HG03571 (cell line): ENCODE results near the gene TFB1M.
"Not testable (repeated sequence)": the region's sequence is repeated elsewhere in the genome, so short reads cannot be mapped to it uniquely, and the experiment has no call there.

ENCODE experiments used
- ATAC-seq: cut with Tn5 transposase; IDR thresholded peaks from one replicate; pipeline ENCODE4 v1.9.1; 2021; ENCODE audit not compliant: unreplicated experiment

TFB1M gene

DNA sequence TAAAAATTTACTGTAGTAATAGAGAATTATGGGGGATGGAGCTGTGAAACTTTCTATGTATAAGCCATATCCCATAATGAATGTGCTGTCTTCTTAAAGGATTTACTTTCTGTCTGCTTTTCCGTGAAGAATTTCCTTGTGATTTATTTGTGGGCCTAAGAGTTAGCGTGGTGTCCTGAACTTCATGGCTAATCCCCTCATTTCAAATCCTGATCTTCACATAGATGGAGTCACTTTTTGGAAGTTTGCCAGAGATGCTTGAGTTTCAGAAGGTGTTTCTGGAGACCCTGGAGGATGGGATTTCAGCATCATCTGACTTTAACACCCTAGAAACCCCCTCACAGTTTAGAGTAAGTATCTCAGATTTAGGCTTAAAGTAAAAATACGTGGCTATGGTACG lies 69.8 kb downstream of the TFB1M start:
- ATAC-seq, result no peak

DNA sequence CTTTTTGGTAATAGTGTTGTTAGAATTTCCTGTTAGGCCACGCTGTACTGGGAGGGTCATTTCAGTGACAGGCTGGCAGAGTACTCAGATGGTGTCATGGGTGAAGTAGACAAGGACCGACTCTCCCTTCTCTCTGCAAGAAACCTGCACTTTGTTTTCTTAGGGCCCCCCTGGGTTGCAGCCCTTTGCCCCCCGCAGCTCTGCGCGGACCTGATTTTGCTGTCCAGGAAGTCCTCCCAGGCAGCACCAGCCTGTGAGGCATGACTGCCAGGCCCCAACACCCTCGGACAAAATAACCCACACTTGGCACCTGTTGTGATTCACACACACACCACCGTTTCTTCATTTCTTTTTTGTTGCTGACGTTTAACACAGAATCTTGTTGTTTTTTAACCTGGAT lies 72.3 kb downstream of the TFB1M start:
- ATAC-seq, result no peak

- ATAC-seq, result no peak
These were observed 73.2 kb downstream of the TFB1M start for GRCh38 chr6:155240905-155241600.

- ATAC-seq, result no peak
These were observed 76.7 kb downstream of the TFB1M start for GRCh38 chr6:155237613-155238012.

- no peak for ATAC-seq
These were observed 79.2 kb downstream of the TFB1M start for GRCh38 chr6:155235087-155235486.

- no peak for ATAC-seq
These were observed 79.6 kb downstream of the TFB1M start for GRCh38 chr6:155234687-155235086.

DNA sequence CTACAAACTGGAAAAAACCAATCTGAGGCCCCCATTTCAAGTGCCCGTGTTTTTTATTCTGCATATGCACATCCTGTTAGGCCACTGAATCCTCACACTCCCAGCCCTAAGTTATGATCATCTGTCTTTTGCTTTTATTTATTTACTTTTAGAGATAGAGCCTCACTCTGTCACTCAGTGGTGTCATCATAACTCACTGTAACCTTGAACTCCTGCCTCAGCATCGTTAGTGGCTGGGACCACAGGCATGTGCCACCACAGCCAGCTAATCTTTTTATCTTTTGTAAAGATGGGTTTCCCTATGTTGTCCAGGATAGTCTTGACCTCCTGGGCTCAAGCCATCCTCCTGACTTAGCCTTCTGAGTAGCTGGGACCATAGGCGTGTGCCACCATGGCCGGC lies 80.1 kb downstream of the TFB1M start:
- ATAC-seq, result no peak

DNA sequence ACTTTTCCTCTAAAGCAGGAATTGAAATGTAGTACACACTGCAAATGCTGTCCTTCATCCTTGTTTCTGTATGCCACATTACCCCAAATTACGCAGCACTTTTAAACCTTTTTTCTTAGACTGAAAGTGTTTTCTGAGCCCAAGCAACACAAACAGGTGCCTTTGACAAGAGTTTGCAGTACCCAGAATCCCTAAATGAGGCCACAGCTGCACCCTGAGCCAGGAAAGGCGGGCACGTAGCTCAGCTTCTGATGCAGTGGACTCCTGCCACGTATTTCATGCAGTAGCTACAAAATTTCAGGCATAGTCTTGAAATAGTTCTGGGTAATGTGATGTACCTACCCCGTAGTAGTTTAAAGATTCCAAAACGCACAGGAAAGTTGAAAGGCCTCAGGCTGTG lies 81.4 kb downstream of the TFB1M start:
- no peak for ATAC-seq

GRCh38 chr6:155230975-155231374 lies 83.3 kb downstream of the TFB1M start:
- not testable (repeated sequence) for ATAC-seq

DNA sequence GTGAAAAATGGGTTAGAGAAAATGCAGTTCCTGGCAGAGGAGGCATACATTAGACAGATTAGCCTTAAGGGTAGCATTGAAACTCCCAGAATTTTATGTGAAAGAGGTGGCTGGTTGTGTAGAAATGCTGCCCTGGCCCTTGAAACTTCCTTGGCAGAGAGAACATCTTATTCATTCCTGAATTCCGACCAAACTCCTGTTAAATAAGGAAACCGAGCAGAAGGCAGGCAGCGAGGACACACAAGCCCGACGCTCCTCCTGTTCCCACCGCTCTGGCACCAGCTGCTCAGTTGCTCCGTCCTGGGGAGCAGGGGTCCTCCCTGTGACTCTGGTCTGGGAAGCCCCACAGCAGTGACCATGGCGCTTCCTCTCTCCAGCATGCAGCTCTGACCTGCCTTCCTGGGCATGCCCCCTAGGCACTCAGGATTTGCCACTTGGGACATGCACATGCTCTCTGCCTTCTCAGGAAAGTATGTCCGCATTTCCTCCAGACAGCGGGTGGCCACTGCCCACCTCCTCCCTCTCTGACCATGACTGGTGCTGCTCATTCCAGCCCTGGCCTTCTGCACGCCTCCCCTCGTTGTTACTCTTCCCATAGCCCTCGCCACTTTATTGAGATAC lies 85.6 kb downstream of the TFB1M start:
- ATAC-seq, result no peak

DNA sequence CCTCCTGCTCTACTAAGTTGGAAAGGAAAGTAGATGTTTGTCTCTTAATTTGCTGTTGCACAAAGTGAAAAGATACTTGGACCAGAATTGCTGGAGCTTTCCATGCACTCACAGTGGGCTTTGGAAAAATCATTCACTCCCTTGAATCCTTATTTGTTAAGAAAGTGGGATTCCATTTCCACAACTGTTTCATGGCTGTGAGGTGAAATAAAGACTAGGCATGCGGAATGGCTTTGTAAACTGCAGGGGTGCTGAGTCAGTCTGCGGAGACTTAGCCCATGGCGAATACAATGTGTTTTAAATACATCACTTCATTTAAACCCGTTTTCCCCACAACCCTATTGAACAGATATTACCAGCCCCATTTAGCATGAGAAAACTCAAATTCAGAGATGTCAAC lies 87.2 kb downstream of the TFB1M start:
- ATAC-seq, result no peak

DNA sequence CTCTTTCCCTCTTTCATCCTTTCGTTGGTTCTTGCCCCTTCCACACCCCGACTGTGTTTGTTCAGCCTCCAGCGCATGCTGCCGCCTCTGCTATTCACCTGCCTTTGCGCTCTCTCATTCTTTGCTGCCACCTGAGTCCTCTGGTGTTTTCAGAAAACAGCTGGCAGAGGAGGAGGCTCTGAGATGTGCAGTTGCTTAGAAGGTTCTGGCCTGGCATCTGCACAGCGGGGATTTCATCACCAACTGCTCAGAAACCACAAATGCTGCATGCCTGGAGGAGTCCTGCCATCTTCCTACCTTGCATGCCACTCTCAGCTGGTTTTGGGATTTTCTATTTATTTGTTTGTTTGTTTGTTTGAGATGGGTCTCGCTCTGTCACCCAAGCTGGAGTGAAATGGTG lies 89.7 kb downstream of the TFB1M start:
- no peak for ATAC-seq

DNA sequence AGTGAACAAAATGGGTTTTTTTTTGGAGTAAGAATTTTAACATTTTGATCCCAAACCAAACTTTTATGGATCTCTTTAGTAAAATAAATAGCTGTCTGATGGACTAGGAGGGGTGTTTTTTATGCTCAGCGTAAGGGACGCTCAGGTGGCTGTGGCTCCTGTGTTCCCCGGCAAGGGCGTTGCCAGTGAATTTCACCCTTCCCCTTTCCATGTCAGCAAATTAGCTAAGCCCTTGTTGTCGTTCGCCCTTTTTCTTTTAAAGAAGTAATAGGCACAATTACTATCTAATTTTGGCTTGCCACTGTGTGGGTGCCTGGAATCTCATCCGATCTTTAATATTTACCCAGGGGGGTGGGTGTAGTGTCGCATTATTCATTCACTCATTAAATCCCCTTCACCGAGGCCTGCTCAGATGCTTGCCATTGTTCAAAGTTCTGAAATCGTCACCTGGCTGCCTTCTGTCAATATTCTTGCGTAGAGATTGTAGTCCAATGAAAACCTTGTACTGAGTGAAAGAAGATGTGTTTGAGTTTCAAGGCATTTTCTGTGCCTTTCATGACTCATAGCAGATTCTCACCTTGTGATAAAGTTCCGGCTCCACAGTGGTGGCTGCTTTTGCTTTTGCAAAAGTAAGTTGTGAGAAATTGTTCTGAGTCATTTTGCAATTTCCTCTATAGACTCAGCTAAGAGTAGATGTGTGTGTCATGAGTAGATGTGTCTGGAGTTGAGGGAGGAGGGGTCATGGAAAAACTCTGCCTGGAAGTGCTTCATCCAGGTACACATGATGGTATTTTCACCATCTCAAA lies 90.4 kb downstream of the TFB1M start:
- peak; percentile 98 for ATAC-seq

DNA sequence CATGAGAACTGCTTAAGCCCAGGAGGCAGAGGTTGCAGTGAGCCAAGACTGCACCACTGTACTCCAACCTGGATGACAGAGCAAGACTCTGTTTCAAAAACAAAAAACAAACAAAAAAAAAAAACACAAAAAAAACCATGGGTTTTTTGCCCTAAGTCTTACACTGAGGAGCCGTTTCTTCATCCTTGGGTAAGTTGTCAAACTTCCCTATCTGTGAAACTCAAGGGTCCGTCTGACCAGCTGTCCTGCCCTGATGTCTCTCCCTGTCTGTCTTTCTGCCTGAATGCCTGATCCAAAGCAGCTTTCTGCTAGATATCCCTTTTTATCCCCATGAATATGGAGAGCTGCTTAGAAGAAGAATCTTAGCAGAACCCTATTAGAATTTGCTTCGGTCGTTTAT lies 91.8 kb downstream of the TFB1M start:
- ATAC-seq, result no peak

GRCh38 chr6:155221086-155221485 lies 93.2 kb downstream of the TFB1M start:
- no peak for ATAC-seq

DNA sequence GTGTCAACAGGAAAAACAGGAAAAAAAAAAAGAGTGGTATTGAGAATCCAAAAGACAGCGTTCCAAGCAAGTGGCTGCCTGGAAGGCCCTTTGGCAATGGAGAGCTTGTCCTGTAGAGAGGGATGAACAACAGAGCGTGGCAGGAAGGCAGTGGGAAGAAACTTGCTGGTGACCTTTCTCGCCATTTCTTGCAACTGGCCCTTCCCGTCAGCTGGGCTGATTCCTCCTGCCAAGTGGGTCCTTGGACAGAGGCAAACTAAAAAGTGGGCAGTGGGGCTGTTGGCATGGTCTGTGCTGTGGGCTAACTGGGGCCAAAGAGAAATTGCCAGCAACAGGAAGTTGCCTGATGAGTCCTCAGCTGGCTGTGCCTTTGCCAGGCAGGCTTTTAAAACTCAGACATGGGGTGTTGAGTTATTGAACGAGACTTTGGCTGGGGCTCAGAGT lies 94.4 kb downstream of the TFB1M start:
- ATAC-seq, result no peak

DNA sequence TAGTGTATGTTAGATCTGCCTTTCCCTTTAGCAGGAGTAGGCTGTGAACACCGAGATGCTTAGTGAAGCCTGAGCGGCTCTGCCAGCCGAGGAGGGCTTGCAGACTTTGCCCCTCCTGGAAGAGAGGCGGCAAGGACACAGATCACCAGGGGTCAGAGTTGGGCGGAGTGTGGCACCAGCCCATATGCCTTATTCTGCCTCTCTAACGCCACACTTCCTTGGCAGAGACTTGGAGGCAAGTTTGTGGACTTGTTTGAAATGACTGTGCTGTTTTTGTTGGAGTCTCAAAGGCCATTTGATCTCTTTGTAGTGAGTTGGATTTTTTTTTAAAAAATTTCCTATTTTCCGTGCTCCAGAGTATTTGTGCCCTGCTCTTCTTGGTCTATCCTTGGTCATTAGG lies 95.0 kb downstream of the TFB1M start:
- ATAC-seq, result no peak

GRCh38 chr6:155218711-155219110 lies 95.6 kb downstream of the TFB1M start:
- ATAC-seq, result not testable (repeated sequence)

- ATAC-seq, result no peak
These were observed 97.8 kb downstream of the TFB1M start for GRCh38 chr6:155216312-155217046.

DNA sequence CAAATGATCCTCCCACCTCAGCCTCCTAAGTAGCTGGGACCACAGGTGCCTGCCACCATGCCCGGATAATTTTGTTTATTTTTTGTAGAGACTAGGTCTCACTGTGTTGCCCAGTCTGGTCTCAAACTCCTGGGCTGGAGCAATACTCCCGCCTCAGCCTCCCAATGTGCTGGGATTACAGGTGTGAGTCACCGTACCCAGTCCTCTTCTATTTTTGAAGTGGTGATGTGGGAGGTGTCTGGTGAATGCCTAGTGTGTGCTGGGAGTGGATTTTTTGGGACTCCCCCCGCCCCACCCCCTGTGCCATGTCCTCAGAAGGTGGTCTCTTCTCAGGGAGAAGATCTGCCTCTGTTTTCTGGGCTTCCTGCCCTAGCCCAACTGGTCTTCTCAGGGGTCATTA lies 98.4 kb downstream of the TFB1M start:
- ATAC-seq, result no peak

- no peak for ATAC-seq
These were observed 100.5 kb downstream of the TFB1M start for GRCh38 chr6:155213611-155214372.
